Measurements from ENCODE around the gene GABARAPL1.
"Not testable (repeated sequence)": the region's sequence is repeated elsewhere in the genome, so short reads cannot be mapped to it uniquely, and the experiment has no call there.

The GABARAPL1 gene

DNA sequence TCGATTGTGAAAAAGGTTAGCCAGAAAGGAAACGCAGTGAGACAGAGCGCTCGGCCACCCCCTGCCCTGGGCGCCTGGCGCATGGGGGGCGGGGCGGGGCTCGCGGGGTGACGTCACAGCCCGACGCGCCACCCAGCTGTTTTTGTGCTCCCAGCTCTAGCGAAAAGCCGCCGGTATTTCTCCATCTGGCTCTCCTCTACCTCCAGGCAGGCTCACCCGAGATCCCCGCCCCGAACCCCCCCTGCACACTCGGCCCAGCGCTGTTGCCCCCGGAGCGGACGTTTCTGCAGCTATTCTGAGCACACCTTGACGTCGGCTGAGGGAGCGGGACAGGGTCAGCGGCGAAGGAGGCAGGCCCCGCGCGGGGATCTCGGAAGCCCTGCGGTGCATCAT is at the start of gene GABARAPL1:
Gene GABARAPL1, plus strand, starts transcription at position 139 of the 393 bp plus-strand sequence. Its CDS starts 253 bp downstream, at position 392.
- DNase-seq (ENCODE audit: low read depth): no peak

DNA sequence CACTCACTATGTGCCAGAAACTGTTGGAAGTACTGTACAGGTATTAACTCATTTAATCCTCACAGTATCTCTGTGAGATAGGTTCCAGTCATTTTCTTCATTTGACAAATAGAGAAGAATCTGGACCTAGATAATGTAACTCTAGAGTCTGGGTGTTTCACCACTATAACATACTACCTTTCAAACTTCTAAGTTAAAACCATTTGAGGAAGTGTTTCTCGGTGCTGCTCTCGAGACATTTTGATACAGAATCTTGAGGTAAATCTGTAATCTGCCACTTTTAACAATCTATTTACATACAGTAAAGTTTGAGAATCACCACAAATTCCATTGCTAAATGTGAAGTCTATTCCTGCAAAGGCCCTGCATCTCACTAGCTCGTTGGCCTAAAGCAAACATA is 49.6 kb upstream of the GABARAPL1 start:
- no peak for DNase-seq (ENCODE audit: low read depth)

DNA sequence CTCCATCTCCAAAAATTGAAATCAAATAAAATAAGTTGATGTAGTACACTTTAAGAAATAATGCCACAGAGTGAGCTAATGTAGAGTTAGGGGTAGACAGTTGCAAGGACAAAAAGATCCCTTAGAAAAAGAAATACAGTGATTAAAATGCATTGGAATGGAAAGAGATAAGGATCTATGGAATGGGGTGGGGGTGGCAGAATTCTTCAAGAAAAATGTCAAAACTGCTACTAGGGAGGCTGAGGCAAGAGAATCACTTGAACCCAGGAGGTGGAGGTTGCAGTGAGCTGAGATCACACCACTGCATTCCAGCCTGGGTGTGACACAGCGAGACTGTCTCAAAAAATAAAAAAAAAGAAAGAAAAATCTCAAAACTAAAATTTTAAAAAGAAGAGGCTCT is 47.3 kb upstream of the GABARAPL1 start:
- DNase-seq (ENCODE audit: low read depth): no peak

DNA sequence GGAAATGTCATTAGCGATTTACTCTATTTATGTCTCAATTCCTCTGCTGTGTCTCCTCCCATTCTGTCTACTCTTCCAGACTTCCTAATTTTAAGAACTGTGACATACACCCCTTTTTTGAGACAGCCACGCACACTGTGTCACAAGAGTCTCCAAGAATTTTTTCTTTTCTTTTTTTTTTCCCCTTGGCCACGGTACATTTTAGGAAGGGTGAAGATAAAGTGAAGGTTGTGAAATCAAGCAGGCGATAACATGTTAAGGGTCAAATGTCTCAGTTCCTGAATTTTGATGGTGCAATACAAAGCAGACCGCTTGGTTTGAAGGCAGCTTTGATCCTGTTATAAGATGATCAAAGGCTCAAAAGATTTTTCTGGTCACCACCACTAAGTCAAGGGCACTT is 45.1 kb upstream of the GABARAPL1 start:
- no peak for DNase-seq (ENCODE audit: low read depth)

DNA sequence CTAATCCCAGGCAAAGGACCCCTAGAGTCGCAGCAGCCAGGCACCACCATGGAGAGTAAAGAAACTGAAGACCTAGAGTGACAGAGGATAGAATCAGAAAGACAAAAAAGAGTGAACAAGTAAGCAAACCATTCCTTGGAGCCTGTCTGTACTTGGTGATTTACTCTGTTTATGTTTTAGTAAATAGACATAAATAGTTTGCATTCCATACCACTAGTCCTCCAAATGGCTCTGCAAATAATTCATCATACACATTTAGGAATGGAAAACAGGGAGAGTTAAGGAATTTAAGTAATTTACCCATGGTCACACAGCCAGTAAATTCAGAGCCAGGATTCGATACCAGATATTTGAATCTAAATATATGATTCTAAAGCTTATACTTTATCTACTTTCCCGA is 43.6 kb upstream of the GABARAPL1 start:
- DNase-seq (ENCODE audit: low read depth): no peak

DNA sequence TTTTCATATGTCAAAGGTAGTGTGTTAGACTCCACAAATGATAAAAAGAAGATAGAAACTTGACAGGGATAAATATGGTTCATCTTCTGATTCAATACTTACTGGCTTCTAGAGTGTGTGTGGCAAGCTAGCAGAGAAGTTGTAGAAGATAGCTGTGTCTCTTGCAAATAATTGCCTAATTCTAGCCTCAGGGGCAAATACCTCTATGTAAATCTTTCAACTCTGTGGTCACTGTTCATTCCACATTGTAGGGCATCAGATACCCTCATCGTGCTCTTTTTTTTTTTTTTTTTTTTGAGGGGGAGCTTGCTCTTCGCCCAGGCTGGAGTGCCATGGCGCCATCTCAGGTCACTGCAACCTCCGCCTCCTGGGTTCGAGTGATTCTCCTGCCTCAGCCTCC is 42.5 kb upstream of the GABARAPL1 start:
- no peak for DNase-seq (ENCODE audit: low read depth)

DNA sequence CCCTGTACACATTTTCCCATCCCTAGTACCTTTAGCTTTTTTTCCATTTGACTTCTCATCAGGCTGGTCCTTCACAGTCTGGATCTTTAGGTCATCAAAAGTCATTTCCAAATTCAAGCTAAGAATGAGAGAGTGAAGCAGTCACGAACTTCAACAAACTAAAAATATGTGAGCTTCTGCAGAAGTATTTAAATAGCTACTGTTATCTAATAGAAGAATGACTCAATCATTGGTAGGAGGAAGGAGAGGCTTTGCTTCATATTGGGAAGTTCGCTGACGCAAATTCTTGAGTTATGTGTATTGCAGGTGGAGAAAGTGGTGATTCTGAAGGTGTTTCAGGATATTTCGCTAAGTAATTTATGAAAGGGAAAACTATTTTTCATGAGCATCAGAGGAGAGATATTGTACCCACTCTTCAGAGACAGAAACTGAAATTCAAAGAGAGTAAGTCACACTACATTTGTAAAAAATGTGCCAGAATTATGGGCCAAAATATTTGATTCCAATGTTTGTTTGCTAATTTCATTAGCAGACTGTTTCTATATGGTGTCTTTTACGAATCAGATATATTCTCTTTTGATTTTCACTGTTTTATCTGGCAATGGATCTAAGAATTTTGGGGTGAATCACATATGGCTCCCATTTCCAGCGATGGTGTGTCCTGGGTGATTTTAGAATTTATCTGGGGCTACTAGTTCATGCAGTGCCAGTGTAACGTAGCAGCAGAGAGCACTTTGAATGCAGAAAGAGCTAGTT is 40.5 kb upstream of the GABARAPL1 start, which contains the start of gene OLR1:
Gene OLR1, minus strand, starts transcription at position 160 of the 756 bp plus-strand sequence. Its CDS starts 55 bp downstream, at position 105.
- DNase-seq (ENCODE audit: low read depth): no peak

DNA sequence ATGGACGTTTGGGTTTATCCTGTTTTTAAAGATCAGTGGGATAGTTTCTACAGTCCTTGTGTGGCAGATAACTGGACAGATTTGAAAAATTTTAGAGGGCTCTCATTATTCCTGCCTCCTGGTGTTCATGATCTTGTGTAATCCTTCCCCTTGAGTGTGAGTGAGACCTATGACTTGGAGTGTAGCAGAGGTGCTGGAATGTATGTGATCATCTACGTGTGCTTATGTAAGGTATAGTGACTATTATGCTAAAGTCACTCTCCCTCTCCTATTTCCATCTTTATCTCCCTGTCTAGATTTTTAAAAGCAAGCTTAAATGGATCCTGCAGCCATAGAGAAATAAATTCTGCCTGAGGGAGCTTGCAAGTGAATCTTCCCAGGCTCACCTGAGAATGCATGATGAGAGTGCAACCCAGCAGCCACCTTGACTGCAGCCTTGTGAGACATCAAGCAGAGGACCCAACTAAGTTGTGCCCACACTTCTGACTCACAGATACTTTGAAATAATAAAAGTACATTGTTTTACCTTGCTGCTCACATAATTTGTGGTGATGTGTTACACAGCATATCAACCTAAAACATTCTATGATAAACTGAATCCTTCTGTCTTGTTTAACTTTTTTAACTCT is 37.6 kb upstream of the GABARAPL1 start:
- no peak for DNase-seq (ENCODE audit: low read depth)

DNA sequence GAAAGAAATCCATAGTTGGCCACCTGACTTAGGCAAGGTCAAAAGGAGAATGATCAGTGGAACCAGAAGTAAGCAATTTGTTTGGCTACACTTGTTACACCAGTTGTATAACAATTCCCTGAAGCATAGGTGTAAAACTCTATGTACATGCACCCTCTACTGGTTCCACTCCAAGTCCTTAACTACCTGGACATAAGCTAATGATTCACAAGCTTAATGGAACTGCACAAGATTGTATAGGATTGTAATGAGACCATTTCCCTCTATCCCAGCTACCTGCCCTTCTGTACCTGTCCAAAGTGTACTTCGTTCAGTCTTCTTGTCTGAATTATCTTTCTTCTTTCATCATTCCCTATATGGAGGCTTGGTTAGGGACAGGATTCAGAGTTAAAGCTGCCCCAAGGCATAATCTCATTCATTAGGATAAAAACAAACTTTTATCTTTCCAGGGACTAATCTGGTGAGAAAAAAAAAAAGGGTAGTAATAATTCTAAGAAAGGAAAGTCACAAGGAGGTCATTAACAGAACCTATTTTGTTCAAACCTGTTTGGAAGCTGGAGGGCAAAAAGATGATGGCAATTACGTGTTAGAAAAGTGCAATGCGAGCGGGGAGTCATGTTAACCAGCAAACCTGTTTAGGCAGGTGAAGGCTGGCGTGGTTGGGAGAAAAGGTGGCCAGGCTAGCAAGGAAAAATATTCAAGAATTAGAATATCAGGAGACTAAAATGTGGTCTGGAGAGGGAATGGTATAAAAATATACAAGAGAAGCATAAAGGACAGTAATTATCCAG is 36.6 kb upstream of the GABARAPL1 start:
- DNase-seq (ENCODE audit: low read depth): no peak

DNA sequence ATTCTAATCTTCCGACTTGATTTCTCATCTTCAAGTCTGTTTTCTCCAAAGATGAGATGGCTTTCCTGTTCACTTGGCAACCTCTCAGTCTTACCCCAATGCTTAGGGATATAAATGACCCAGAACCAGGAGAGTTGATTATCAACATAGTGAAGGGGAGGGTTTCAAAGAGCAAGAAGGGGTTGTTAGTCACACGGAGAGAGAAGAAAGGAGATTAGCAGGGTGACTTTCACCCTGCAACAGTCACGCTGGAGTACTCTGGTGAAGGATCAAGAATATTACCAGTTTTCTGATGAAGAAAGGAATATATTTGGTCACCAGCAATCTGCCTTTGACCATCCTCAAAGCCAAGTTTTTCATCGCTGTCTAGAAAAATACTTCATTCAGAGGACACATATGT is 33.9 kb upstream of the GABARAPL1 start, which contains the start of gene TMEM52B:
Gene TMEM52B, plus strand, starts transcription at position 212 of the 400 bp plus-strand sequence. CDS start 543 bp downstream, outside the sequence.
- DNase-seq (ENCODE audit: low read depth): no peak

DNA sequence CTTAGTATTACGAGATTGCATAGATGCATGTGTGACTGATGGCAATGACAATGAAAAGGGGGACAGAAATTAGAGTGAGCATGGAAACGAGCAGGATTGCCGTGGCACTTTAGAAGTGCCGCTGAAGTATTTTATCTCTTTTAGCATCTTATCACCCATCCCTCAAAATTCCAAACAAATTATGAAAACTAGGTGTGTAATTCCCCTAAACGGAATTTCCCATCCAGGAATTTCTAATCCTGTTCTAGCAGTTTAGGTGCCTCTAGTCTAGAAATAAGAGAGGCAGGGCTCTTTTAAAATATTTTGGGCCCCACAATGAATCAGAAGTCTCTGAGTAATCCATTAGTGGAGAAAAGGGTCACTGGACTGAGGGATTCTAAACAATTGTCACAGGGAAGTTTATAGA is 32.9 kb upstream of the GABARAPL1 start:
- no peak for DNase-seq (ENCODE audit: low read depth)

DNA sequence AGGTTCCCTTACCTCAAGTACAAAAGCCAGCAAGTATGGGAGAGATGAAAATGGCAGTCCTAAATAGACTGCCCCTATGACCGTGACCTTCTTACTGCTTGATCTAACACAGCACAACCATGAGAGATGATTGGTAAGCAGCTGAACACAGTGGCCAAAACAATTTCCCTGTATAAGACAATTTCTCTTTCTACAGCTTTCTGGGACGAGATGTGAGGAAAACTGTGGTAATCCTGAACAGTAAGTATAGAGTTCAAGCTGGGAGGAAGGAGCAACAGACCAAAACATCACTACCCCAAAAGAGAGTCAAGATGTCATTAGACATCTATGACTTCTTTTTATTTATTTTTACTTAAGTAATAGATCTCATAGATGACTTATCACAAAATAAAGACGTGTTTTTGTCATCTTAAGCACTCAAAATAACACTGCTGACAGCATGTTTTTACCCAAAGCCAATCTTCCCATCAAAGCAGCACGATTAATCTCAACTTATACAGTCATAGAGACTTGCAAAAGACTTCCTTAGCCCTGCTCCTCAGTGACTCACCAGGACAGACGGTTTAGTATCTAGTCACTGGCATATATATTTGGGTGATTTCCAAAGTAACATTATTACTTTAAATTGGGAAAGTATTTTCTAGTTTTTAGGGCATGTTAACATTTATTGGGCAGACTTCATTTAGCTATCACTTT is 30.2 kb upstream of the GABARAPL1 start:
- no peak for DNase-seq (ENCODE audit: low read depth)

DNA sequence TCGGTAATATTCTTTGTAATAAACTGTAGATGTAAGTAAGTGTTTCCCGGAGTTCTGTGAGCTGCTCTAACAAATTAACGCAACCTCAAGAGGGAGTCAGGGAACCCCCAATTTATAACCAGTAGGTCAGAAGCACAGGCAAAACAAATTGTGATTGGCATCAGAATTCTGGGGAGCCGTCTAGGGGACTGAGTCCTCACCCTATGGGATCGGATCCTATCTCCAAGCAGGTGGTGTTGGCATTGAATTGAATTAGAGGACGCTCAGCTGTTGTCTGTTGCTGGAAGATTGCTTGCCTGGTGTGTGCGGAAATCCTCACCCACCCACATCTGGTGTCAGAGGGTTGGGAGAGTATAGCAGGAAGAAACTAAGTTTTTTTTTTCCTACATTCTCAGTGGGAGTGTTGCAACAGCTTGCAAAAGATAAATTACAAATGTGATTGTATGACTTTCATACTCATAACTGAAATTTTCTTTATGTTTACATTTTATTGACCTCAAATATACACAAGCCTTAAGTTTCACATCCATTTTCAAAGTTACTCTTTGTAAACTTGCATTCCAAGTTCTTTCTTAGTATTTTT is 28.3 kb upstream of the GABARAPL1 start:
- no peak for DNase-seq (ENCODE audit: low read depth)

DNA sequence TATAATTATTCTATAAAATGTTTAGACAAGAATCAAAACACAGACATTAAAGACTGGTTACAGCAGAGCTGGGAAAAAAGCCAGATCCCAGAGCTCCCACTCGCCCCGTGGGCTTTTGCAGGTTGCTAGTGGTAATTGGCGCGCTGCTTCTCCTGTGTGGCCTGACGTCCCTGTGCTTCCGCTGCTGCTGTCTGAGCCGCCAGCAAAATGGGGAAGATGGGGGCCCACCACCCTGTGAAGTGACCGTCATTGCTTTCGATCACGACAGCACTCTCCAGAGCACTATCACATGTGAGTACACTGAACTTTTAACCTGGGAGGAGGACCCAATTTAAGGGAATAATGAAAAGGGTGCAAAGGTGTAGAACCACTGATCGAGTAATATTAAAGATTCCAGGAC is 26.4 kb upstream of the GABARAPL1 start:
- no peak for DNase-seq (ENCODE audit: low read depth)

DNA sequence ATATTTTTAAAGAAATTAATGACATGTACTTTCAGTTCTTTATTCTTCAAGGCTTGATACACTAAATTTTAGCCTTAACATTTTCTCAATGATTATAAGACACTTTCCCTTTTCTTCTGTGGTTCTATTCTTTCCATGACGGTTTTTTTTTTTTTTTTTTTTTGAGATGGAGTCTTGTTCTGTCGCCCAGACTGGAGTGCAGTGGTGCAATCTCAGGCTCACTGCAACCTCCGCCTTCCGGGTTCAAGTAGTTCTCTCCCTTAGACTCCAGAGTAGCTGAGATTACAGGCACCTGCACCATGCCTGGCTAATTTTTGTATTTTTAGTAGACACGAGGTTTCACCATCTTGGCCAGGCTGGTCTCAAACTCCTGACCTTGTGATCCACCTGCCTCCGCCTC is 25.7 kb upstream of the GABARAPL1 start:
- DNase-seq (ENCODE audit: low read depth): not testable (repeated sequence)

DNA sequence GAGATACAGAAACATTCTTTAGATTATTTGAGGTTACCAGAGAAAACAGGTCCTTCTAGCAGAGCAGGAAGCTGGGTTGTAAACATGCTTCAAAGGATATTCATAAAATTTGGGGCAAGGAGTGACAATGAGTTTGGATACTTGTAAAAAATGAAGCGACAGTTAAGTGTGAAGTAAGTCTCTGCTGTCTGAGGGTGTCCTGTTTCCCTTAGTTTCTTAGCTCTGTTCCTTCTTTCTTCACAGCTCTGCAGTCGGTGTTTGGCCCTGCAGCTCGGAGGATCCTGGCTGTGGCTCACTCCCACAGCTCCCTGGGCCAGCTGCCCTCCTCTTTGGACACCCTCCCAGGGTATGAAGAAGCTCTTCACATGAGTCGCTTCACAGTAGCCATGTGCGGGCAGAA is 23.0 kb upstream of the GABARAPL1 start:
- no peak for DNase-seq (ENCODE audit: low read depth)

DNA sequence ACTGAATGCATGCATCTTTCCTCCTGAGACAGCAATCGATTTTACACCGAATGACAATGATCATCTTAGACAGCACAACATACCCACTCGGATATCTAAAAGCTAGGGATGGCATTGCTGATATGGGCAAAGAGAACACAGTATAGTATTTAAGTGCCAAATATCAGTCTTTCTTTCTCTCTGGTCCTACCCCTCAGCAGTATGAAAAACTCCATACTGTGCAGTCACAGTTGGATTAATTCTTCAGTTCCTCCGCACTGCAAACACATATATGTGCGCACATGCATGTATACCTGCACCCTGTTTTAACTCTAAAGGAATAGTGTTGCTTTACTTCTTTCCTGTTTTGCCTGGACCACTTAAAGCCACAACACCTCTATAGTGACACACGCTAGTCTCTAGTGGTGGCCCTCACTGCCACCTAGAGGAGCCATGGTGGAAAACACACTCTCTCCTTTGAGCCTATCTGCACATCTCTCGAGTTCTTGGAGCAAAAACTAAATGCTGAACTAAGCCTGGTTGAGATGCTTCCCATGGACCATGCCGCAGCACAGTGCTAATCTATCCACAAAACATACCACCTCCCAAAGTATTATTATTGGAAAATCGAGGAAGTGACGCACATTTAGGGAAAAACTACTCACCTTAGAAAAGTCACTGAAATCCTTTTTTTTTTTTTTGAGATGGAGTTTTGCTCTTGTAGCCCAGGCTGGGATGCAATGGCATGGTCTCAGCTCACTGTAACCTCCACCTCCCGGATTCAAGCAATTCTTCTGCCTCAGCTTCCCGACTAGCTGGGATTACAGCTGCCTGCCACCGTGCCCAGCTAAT is 21.9 kb upstream of the GABARAPL1 start:
- no peak for DNase-seq (ENCODE audit: low read depth)

DNA sequence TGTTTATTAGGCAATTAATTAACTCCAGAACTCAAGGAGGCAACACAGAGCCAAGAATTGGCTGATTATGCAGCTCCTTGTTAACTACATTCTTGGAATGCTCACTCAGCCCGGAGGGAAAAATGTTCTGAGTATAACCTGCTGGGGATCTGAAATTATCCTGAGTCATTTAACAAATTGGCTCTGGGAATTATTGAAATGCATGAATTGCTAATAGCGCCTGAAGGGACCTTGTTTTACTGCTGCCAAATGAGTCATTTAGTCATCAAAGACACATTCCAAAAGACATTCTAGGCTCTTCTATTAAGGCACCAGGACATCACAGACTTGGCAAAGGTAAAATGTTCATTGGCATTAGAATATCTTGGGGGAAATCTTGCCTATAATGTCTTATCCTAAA is 20.8 kb upstream of the GABARAPL1 start:
- DNase-seq (ENCODE audit: low read depth): no peak

DNA sequence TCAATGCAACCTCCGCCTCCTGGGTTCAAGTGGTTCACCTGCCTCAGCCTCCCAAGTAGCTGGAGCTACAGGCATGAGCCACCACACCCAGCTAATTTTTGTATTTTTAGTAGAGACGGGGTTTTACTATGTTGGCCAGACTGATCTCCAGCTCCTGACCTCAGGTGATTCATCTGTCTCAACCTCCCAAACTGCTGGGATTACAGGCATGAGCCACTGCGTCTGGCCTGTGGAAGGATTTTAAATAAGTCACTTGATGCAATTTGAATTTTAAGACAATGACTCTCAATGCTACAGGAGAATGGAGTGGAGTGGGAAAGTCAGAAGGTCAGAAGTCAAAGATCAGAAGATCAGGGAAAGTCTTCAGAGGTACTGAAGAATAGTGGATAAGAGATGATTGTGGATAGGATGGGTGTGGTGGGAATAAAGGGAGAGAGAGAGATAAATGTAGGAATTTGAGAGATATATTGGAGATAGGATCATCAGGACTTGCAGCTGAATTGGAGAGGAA is 18.5 kb upstream of the GABARAPL1 start:
- DNase-seq (ENCODE audit: low read depth): no peak

DNA sequence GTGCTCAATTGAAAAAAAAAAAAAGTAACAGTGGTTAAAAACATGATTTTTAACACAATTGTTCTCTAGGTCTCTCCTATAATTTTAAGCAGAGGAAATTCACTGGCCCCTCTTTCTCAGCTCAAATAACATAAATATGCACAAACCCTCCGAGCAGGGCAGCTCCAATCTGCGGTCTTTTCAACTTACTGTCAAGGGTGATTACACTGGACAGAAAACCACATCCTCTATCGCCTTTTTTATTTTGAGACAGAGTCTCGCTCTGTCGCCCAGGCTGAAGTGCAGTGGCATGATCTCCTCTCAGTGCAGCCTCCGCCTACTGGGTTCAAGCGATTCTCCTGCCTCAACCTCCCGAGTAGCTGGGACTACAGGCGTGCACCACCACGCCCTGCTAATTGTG is 16.5 kb upstream of the GABARAPL1 start:
- no peak for DNase-seq (ENCODE audit: low read depth)

DNA sequence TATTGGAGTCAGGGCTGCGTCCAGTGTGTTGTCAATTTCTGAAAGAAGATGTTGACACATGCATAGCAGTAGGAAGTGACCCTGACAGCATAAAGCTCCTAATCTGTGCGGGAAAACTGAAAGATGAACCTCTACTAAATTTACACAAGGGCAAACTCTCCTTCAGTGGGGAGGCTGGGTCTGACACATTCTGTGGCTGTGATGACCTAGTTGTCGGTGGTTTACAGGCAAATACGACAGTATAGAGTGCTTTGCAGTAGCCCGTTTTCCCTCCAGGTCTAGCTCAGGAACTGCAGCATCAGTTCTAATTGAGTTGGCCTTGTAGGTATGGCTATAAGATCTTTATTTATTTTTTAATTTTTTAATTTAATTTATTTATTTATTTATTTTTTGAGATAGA is 14.8 kb upstream of the GABARAPL1 start:
- DNase-seq (ENCODE audit: low read depth): no peak
